ENCODE results near the gene PRPF19. TPM values are rescaled to one million over a fixed set of nuclear protein-coding genes. Genes with fewer than 3 reads are reported as not detected.

Gene PRPF19
- polyA plus RNA-seq, 1 donor from 2014 or later = 71.3 TPM

DNA sequence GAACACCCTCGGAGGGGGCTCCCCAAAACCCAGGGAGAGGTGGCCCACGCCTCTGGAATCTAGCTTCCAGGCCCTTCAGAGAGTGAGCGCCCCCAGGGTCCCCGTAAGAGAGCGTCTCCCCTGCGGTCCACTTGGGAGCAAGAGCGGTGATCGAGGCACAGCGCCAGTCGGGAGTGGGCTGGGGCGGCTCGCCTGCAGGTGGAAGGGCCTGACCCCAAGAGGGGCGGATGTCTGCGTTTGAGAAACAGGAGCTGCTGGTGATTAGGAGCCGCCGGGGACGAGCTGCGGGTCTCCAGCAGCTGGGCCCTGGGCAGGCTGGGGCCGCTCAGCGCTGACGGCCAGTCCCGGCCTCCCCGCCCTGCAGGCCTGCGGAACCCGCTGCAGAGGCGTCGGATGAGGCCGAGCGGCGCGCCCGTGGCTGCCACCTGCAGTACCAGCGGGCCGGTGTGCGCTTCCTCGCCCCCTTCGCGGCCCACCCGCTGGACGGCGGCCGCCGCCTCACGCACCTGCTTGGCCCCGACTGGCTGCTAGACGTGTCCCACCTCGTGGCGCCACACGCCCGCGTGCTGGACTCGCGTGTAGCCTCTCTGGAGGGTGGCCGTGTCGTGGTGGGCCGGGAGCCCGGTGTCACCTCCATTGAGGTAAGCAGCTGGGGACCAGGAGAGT lies 27.9 kb upstream of the PRPF19 start:
- Histone ChIP-seq H3K79me2 (replicated peaks; ENCODE audit: insufficient read depth, low read length) (no peaks in the 10 kb centered on the region), H3K27me3 (ENCODE audit: insufficient read depth, low read depth, low read length) (no peaks in the 10 kb centered on the region), H3K9ac (ENCODE audit: low read length) (no peak overlapping the region), H2AFZ (ENCODE audit: low read depth, low read length) (no peak overlapping the region), H3K4me3 (ENCODE audit: low read length) (no peak overlapping the region), H3K9me2 (ENCODE audit: insufficient read depth, low read length) (no peaks in the 10 kb centered on the region), H3K36me3 (ENCODE audit: insufficient read depth, low read length) (no peaks in the 10 kb centered on the region), H3F3A (ENCODE audit: insufficient read depth, low read length, poor library complexity, severe bottlenecking) (no peaks in the 10 kb centered on the region), H4K20me1 (ENCODE audit: insufficient read depth) (no peaks in the 10 kb centered on the region), H3K4me2 (ENCODE audit: low read length) (no peak overlapping the region), H3K9me3 (ENCODE audit: low read length) (no peaks in the 10 kb centered on the region), H3K27ac (ENCODE audit: low read length) (no peak overlapping the region)
- TF ChIP-seq EZH2 (IDR thresholded peaks at IDR 0.05; ENCODE audit: borderline replicate concordance, insufficient read depth, low read length, poor library complexity, severe bottlenecking) = no peak

DNA sequence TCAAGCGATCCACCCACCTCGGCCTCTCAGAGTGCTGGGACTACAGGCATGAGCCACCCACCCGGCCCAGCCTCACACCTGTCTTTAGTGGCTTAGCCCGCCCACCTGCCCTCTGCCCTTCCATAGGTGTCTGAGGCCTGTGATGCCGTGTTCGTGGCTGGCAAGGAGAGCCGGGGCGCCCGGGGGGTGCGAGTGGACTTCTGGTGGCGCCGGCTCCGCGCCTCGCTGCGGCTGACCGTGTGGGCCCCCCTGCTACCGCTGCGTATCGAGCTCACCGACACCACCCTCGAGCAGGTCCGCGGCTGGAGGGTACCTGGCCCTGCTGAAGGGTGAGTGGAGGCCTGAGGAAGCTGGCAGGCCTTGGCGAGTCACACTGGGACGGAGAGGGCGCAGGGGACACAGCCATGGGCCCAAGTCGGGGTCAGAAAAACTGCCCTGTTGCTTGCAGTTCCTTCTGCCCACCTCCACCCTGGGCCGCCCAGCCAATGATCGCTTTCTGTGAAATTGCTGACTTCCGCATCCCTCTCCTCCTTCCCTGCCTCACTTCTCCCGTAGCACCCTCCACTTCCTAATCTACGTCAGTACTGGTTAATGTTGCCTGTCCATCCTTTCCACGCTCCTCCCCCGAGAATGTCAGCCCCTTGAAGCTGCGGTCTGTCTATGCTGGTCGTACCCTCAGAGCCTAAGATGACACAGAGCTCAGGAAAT lies 27.2 kb upstream of the PRPF19 start:
- Histone ChIP-seq H2AFZ (ENCODE audit: low read depth, low read length) (no peak overlapping the region), H3K4me2 (ENCODE audit: low read length) (no peak overlapping the region), H4K20me1 (ENCODE audit: insufficient read depth) (no peaks in the 10 kb centered on the region), H3K9me3 (ENCODE audit: low read length) (no peaks in the 10 kb centered on the region), H3F3A (ENCODE audit: insufficient read depth, low read length, poor library complexity, severe bottlenecking) (no peaks in the 10 kb centered on the region), H3K36me3 (ENCODE audit: insufficient read depth, low read length) (no peaks in the 10 kb centered on the region), H3K79me2 (replicated peaks; ENCODE audit: insufficient read depth, low read length) (no peaks in the 10 kb centered on the region), H3K9ac (ENCODE audit: low read length) (no peak overlapping the region), H3K27me3 (ENCODE audit: insufficient read depth, low read depth, low read length) (no peaks in the 10 kb centered on the region), H3K9me2 (ENCODE audit: insufficient read depth, low read length) (no peaks in the 10 kb centered on the region), H3K27ac (ENCODE audit: low read length) (no peak overlapping the region), H3K4me3 (ENCODE audit: low read length) (no peak overlapping the region)
- no peak for TF ChIP-seq TAF1 (IDR thresholded peaks at IDR 0.05; ENCODE audit: low read depth)
- no peak for TF ChIP-seq RAD21 (conservative IDR thresholded peaks at IDR 0.05)
- TF ChIP-seq, protein P1, sequence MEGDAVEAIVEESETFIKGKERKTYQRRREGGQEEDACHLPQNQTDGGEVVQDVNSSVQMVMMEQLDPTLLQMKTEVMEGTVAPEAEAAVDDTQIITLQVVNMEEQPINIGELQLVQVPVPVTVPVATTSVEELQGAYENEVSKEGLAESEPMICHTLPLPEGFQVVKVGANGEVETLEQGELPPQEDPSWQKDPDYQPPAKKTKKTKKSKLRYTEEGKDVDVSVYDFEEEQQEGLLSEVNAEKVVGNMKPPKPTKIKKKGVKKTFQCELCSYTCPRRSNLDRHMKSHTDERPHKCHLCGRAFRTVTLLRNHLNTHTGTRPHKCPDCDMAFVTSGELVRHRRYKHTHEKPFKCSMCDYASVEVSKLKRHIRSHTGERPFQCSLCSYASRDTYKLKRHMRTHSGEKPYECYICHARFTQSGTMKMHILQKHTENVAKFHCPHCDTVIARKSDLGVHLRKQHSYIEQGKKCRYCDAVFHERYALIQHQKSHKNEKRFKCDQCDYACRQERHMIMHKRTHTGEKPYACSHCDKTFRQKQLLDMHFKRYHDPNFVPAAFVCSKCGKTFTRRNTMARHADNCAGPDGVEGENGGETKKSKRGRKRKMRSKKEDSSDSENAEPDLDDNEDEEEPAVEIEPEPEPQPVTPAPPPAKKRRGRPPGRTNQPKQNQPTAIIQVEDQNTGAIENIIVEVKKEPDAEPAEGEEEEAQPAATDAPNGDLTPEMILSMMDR (IDR thresholded peaks at IDR 0.05; ENCODE audit: poor library complexity, severe bottlenecking) = no peak

DNA sequence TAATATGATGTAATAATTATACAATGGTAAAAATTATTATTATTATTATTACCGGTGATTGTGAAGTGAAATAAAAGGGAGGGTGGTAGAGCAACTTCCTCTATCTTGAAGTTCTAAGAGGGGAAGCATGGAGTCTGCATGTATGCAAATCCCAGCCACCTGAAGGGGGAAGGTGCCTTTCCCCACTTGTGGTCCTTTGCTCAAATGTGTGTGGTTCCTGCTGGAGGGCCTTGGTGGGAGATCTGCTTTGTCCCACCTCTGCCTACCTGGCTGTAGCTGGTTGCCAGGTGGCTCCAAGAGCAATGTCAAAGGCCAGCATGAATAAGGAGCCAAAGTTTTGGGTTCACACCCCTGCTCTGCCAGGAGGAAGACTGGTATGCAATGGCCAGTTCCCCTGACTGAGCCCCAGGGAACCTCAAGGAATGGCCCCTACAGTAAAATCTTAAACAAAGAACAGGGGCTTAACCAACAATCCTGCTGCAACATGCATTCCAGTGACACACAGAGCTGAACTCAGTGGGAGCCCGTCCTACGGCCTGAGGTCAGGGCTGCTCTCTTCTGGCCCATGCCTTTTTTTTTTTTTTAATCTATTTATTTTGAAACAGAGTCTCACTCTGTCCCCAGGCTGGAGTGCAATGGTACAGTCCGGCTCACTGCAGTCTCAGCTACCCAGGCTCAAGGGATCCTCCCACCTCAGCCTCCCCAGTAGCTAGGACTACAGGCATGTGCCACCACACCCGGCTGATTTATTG lies 26.4 kb upstream of the PRPF19 start:
- no peak for TF ChIP-seq POLR2AphosphoS5 (IDR thresholded peaks at IDR 0.05)
- TF ChIP-seq TAF1 (IDR thresholded peaks at IDR 0.05; ENCODE audit: low read depth) = no peak
- TF ChIP-seq, protein P1 (IDR thresholded peaks at IDR 0.05; ENCODE audit: poor library complexity, severe bottlenecking) = no peak
- no peak for TF ChIP-seq SMC3 (conservative IDR thresholded peaks at IDR 0.05; ENCODE audit: poor library complexity)
- no peak for TF ChIP-seq RAD21 (conservative IDR thresholded peaks at IDR 0.05)
- no peak for TF ChIP-seq MXI1 (conservative IDR thresholded peaks at IDR 0.05; ENCODE audit: poor library complexity, severe bottlenecking)
- TF ChIP-seq EP300 (conservative IDR thresholded peaks at IDR 0.05; ENCODE audit: poor library complexity, severe bottlenecking) = no peak
- no peak for TF ChIP-seq EZH2 (IDR thresholded peaks at IDR 0.05; ENCODE audit: borderline replicate concordance, insufficient read depth, low read length, poor library complexity, severe bottlenecking)
- TF ChIP-seq, protein P2, sequence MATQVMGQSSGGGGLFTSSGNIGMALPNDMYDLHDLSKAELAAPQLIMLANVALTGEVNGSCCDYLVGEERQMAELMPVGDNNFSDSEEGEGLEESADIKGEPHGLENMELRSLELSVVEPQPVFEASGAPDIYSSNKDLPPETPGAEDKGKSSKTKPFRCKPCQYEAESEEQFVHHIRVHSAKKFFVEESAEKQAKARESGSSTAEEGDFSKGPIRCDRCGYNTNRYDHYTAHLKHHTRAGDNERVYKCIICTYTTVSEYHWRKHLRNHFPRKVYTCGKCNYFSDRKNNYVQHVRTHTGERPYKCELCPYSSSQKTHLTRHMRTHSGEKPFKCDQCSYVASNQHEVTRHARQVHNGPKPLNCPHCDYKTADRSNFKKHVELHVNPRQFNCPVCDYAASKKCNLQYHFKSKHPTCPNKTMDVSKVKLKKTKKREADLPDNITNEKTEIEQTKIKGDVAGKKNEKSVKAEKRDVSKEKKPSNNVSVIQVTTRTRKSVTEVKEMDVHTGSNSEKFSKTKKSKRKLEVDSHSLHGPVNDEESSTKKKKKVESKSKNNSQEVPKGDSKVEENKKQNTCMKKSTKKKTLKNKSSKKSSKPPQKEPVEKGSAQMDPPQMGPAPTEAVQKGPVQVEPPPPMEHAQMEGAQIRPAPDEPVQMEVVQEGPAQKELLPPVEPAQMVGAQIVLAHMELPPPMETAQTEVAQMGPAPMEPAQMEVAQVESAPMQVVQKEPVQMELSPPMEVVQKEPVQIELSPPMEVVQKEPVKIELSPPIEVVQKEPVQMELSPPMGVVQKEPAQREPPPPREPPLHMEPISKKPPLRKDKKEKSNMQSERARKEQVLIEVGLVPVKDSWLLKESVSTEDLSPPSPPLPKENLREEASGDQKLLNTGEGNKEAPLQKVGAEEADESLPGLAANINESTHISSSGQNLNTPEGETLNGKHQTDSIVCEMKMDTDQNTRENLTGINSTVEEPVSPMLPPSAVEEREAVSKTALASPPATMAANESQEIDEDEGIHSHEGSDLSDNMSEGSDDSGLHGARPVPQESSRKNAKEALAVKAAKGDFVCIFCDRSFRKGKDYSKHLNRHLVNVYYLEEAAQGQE (IDR thresholded peaks at IDR 0.05; ENCODE audit: borderline replicate concordance) = no peak
- no peaks in the 10 kb centered on the region for H3K36me3 ChIP-seq (ENCODE audit: insufficient read depth, low read length)
- no peak overlapping the region for H3K4me2 ChIP-seq (ENCODE audit: low read length)
- H2AFZ ChIP-seq (ENCODE audit: low read depth, low read length) = no peak overlapping the region
- no peaks in the 10 kb centered on the region for H4K20me1 ChIP-seq (ENCODE audit: insufficient read depth)
- no peaks in the 10 kb centered on the region for H3K79me2 ChIP-seq (replicated peaks; ENCODE audit: insufficient read depth, low read length)
- no peaks in the 10 kb centered on the region for H3K9me3 ChIP-seq (ENCODE audit: low read length)
- no peak overlapping the region for H3K4me3 ChIP-seq (ENCODE audit: low read length)
- no peak overlapping the region for H3K27ac ChIP-seq (ENCODE audit: low read length)
- H3F3A ChIP-seq (ENCODE audit: insufficient read depth, low read length, poor library complexity, severe bottlenecking) = no peaks in the 10 kb centered on the region
- H3K9me2 ChIP-seq (ENCODE audit: insufficient read depth, low read length) = no peaks in the 10 kb centered on the region
- no peak overlapping the region for H3K9ac ChIP-seq (ENCODE audit: low read length)
- no peaks in the 10 kb centered on the region for H3K27me3 ChIP-seq (ENCODE audit: insufficient read depth, low read depth, low read length)

All from neural cell (in vitro differentiated cells).